ENCODE results near the gene ECE1.

The ECE1 gene

GRCh38 chr1:21308847-21309652 lies 18.8 kb upstream of the ECE1 start:
- DNase-seq (ENCODE audit: low spot score) = no peak

DNA sequence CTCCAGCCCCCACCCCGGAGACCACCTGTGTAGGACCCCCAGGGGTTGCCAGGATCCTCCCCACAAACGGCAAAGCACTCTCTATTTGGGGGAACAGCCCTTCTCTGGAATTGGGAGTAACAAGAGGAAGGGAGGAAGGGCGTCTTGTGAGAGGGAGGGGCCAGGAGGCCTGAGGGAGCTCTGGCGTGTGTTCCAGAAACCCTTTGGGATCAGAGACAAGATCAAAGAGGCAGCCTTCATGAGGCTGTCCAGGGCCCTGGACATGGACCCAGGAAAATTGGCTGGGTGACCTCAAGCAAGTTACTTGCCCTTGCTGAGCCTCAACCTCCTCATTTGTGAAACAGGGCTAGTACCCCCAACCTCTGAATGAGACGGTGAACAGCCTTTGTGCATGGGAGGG lies 18.1 kb upstream of the ECE1 start:
- no peak for DNase-seq (ENCODE audit: low spot score)

- no peak for DNase-seq (ENCODE audit: low spot score)
Measured at GRCh38 chr1:21307663-21308305, 17.5 kb upstream of the ECE1 start.

DNA sequence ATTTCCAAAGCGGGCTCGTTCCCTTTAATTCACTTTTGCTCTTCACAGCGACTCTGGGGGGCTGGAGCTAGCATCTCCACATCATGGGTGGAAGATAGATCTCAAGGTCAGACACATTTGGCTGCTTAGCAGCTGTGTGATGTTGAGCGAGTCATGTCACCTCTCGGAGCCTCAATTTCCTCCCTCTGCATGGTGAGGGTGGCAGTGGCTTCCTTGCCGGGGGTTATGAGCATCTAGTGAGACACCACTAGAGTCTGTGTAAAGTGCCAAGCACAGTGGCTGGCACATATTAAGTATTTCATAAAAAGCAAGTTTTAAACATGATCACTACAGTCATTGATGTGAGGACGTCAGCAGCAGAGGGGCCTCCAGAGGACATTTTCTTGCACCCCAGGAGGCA lies 16.9 kb upstream of the ECE1 start:
- DNase-seq (ENCODE audit: low spot score) = no peak

DNA sequence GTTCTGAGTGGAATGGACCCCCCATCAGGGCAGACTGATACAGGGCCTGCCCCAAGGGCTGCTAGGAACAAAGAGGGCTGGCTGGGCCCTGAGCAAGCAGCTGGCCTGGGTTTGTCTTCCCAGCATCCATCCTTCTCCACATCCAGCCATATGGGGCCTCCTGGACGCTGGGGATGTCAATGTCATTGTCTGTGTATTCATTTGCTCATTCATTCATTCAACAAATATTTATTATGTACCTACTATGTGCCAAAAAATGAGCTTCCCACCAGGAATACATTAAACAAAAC lies 15.6 kb upstream of the ECE1 start:
- no peak for DNase-seq (ENCODE audit: low spot score)

DNA sequence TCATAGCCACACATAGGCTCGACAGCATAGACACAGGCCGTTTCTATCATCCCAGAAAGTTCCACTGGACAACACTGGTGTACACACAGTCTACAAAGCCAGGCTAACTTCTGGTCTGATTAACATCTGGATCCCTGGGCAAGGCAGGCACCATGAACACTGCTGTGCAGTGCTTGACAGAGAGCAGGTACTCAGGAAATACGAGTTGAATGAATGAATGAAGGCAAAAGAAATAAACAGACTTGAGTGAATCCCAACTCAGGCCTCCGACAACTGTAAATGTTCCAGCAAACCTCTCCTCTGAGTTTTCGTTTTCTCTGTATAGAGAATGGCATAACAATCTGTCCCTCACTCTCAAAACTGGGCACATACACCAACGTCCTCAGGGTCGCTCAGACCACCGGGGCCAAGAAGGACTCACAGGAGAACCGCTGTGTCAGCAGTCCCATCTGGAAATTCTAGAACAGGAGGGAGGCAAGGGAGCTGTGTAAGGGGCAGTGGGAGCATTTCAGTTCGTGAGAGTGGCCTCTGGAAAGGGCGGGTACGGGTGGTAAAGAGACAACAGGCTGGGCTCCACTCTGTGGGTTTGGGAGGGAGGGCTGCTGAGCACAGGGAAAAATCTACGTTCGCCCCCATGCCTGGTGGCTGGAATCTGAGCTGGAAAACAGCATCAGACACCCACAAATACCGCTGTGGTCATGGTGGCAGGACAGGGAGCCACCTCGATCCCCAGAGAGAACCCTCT lies 15.1 kb upstream of the ECE1 start:
- no peak for DNase-seq (ENCODE audit: low spot score)

DNA sequence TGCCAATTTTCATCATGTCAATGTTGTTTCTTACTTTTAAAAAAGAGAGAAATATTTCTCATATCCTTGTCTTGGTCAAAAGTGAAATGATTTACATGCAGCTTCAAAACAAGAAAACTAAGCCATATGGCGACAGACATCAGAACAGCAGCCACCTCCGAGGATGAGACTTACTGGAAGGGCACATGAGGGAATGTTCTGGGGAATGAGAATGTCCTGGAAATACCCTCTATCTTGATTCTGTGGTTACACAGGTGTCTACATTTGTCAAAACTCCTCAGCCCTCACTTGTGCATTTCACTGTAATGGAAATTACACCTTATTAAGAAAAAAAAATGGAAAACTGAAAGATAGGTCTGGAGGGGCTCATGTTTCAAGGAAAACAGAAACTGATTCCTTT lies 14.2 kb upstream of the ECE1 start:
- DNase-seq (ENCODE audit: low spot score) = no peak

GRCh38 chr1:21302747-21303715 lies 12.8 kb upstream of the ECE1 start:
- DNase-seq (ENCODE audit: low spot score) = no peak

GRCh38 chr1:21301794-21302440 lies 11.7 kb upstream of the ECE1 start:
- no peak for DNase-seq (ENCODE audit: low spot score)

GRCh38 chr1:21300774-21301173 lies 10.5 kb upstream of the ECE1 start:
- no peak for DNase-seq (ENCODE audit: low spot score)

DNA sequence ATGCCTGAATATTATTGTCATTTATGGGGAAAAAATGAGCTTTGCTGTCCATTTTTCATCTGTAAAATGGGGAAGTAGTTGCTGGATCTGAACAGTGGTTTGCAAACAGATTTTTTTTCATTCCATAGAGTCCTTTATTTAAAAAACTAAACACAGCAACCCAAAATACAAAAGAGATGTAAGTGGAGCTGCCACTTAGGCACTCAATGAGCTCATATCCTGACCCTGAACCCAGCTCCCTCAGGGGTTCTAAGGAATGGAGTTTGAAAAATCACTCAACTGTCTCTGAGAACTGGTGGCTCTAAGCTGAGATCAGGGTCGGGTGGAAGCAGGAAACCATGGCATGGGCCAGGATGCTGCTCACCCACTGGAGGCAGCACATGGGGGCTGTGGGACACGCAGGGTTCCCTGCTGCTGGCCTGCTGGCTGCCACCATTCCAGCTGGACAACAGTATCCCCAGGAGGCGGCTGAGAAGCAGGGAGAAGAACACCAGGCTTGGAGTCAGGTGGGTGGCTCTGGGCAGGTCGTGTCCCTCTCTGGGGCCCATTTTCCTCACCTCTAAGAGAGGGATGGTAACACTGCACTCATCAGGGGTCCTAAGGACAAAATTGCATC lies 9.6 kb upstream of the ECE1 start:
- DNase-seq (ENCODE audit: low spot score) = no peak

DNA sequence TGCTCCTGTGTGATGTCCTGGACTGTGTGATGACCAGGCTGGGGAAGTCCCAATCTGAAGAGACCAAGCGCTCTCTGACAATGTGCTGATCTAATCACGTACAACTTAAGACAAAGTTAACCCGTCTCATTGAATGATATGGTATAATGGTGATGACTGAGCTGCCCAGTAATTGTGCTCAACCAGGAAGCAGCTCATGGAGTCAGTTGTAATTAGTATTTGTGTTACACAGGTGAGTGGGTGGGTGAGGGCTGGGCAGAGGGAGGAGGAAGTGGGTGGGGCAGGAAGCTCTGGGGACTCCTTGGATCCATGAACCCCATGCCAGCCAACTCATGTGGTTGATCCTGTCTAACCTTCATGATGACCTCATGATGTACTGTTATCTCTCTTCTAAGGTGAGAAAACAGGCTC lies 8.7 kb upstream of the ECE1 start:
- no peak for DNase-seq (ENCODE audit: low spot score)

- DNase-seq (ENCODE audit: low spot score) = no peak
Measured at GRCh38 chr1:21297975-21298374, 7.7 kb upstream of the ECE1 start.

GRCh38 chr1:21296509-21297354 lies 6.5 kb upstream of the ECE1 start:
- DNase-seq (ENCODE audit: low spot score) = no peak

DNA sequence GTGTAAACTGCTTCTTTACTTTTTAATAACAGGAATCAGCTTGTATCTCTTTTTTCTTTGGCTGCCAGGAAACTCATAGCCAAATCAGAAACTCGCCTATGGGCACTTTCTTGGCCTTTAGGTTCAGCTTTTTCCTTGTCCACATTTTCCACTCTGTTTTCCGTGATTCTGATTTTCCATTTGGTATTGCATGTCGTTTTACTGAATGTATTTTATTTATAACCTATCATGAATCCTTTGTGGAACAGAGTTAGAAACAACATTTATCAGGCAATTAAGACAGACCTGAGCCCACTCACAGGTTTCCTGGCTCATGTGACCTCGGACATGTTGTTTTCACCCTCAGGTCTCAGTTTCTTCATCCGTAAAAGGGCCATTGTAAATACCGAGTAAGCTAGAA lies 5.3 kb upstream of the ECE1 start:
- no peak for DNase-seq (ENCODE audit: low spot score)

DNA sequence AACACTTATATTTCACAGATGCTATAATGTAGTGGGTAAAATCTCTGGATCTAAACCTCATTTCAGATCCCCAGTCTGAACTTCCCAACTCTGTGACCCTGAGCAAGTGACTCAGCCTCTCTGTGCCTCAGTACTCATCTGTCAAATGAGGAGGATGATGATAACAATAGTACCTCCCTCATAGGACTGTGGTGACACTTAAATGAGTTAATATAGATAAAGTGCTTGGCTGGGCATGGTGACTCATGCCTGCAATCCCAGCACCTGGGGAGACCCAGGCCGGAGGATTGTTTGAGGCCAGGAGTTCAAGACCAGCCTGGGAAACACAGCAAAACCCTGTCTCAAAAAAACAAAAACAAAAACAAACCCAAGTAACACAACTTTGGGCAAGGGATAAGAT lies 4.7 kb upstream of the ECE1 start:
- DNase-seq (ENCODE audit: low spot score) = no peak

- no peak for DNase-seq (ENCODE audit: low spot score)
Measured at GRCh38 chr1:21294266-21294989, 4.2 kb upstream of the ECE1 start.

DNA sequence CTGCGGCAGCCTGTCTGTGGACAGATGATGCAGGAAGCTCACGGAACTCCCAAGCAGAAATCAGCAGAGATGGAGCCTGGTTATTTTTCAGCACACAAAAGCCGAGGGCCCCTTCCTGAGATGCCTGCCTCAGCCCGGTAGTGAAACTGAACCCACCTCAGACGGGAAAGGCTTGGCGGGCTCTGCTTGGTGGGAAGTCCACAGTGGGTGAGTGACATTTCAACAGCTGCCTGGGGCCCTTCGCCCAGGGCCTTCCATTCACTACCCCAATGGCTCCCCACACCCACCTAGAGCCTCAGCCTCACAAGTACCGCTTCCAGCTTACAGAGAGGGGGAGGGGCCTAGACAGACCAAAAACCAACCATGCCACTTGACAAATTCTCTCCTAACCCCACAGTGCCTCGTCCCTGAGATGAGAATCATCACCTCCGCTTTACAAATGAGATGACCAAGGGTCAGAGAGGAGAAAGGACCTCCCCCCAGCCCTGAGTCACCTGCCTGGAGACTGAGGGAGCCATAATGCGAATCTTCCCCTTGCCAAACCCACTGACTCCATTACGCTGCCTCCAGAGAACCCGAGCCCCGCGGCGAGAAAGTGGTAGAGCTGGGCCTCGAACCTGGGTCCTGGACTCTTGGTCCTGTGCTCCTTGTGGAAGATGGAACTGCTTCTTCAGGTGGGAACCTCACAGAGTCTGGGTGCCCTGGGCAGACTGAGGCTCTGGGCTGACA lies 3.4 kb upstream of the ECE1 start:
- DNase-seq (ENCODE audit: low spot score) = no peak

DNA sequence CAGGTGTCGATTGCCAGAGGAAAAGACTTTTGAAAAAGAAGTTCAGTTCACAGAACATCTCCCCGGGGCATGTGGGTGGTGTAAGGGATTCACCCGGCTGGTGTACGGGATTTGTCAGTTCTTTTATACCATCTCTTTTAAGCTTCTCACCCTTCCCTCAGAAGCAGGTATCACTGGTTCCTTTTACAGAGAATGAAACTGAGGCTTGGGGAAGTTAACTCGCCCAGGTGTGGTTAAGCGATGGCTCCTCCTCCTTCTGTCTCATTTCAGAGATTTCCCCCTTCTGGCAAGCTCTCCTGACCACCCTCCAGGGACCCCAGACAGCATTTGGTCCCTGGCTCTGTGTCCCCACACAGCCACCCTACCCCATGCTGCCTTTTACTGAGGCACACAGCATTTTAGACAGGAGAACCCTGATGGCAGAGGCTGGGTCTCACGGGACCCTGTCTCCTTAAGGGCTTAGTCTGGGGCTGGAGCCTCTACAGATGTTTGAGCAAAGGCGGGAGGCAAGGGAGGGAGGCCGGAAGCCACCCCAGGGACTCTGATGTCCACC lies 2.8 kb upstream of the ECE1 start:
- no peak for DNase-seq (ENCODE audit: low spot score)

All from globus pallidus (tissue), 1 donor.